NCI-H524 treated with DMSO at 0.1 percent for 48 hours (cell line): ENCODE data around the gene WHAMM.
A peak's percentile ranks its signal among the peaks of the same experiment; 100 is the strongest.
"Not testable (repeated sequence)": the region's sequence is repeated elsewhere in the genome, so short reads cannot be mapped to it uniquely, and the experiment has no call there.

ENCODE experiments used
- DNase-seq: peaks from one replicate; lab custom pipeline; 2025; lab: John Stamatoyannopoulos, UW

WHAMM gene

DNA sequence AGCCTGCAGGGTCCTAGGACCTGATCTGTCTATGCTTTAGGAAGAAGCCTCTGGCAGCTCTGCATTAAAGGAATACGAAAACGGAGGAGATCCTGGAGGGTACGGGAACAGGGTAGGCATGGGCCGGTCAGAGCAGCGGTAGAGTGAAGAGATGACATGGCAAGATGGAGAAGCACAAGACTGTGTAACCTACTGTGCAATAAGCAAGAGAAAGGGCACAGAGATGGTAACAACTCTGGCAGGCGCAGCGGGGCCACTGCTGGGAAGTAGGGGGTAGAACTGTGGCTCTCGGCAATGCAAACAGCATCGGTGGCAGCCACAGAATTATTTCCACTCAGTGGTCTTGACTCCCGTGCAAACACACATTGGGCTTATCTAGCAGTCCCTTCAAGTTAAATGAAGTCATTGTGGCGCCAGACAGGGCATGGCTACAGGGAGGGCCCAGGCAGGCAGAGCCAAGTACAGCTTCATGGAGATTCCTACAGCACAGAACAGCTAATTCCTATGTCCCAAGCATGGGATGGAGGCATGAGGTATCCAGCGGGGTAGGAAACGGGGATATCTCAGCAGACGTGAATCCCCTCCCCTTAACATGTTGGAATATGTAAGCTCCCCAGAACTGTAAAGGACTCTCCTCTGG lies 28.8 kb downstream of the WHAMM start:
- DNase-seq, result no peak

- DNase-seq, result no peak
Measured at GRCh38 chr15:82839136-82839535, 29.7 kb downstream of the WHAMM start.

DNA sequence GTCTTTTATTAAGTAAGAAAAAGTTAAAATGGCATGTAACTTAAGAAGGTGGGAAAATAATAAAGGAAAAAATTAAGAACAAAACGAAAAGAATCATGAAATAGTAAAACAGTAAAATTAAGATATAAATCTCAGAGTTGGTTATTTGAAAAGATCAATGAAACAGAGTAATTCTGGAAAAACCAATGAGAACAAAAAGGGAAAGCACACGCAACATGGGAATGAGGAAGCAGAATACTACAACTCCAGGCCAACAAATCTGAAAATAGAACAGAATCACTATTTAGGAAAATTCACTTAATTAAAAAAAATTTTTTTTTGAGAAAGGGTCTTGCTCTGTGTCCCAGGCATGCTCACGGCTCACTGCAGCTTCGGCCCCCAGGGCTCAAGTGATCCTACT lies 30.7 kb downstream of the WHAMM start:
- no peak for DNase-seq

DNA sequence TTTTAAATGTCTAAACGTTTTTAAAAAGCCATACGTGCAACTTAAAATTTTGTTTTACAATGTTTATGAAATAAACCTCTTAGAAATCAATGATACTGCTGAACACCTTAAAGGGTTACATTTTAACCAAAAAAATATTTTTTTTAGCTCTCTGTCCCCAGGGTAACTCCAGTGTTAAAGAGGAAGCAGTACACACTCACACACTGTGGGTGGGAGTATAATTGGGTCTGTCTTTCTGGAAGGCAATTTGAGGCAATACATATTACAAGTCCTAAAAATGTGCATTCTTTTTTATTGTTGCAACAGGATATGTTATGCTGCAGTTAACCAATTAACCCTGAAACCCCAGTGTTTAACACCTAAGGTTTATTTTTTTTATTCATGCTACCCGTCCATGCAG lies 34.1 kb downstream of the WHAMM start:
- no peak for DNase-seq

- no peak for DNase-seq
Measured at GRCh38 chr15:82845686-82846085, 36.3 kb downstream of the WHAMM start.

- no peak for DNase-seq
Measured at GRCh38 chr15:82846621-82847020, 37.2 kb downstream of the WHAMM start.

DNA sequence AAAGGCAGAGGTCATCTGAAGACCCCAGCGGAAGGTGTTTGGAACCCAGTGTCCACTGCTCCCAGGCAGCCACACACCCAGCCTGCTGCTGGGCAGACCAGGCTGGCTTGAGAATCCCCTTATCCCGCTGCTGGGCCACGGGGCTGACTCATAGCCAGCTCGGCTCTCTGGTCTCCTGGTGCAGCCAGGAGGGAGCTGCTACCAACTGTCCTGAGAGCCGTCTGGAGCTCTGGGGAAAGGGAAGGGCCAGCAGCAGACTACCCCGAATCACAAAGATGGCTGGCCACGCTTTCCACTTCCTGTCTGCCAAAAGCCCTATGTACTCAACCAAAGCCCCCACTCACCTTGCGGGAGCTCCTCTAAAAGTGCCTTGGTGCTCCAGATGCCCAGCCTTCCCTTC lies 38.3 kb downstream of the WHAMM start:
- no peak for DNase-seq

DNA sequence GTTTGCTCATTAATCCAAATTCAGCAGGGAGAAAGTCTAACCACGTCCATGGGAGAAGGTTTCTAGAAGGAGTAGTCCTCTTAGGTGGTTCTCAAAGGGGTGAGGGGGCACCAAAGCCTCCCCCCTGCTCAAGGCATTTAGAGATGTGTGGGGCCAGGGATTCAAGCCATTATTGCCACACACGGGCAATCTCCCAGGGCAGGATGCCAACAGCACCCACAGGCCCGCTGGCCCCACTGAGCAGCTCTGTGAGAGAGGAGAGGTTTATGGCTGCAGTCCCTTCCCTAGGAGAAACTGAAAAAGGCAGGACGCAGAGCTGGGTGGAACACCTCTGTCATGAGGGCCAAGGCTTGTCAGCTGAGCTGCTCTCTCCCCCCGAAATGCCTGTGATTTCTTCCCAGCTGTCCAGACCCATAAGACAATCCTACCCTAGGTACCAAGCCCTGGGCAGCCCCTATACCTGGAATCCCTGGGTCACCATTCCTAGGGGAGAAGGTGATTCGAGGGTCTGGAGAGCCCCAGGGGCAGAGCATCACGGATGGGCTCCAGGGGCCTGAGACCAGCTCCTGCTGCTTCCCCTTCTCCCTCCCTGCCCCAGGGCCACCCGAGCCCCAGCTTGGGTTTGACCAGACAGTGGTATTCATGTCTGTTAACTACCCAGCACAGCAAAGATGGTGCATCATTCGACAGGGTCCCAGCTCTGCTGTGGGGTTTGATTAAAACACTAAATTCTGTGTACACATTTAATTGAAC lies 39.0 kb downstream of the WHAMM start:
- no peak for DNase-seq

GRCh38 chr15:82849556-82850512 lies 40.4 kb downstream of the WHAMM start:
- DNase-seq, result peak; percentile 77

GRCh38 chr15:82850731-82851130 lies 41.3 kb downstream of the WHAMM start:
- peak; percentile 39 for DNase-seq

- DNase-seq, result no peak
Measured at GRCh38 chr15:82851306-82851850, 42.0 kb downstream of the WHAMM start.

DNA sequence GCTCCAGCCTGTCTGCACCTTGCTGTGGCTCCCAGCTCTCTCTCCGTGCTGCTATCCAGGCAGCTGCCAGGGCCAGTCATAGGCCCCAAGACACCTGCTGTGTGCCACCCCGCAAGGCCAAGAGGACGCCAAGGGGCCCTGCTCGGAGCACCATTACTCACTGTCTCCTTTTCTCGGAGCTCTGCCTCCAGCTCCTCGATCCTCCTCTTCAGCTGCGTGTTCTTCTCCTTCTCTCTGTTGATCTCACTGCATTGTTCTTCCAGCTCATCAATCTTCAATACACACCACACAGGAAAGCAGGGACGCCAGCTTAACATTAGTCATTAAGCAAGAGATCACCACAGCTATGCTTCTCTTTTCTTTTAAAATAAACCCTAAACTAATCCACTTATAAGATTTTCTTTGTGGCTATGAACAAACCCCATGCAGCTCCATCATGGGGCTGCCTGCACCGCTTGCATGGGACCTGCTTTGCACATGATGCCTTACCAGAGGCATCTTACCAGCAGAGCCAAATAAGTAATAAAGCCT lies 42.6 kb downstream of the WHAMM start:
- DNase-seq, result no peak

DNA sequence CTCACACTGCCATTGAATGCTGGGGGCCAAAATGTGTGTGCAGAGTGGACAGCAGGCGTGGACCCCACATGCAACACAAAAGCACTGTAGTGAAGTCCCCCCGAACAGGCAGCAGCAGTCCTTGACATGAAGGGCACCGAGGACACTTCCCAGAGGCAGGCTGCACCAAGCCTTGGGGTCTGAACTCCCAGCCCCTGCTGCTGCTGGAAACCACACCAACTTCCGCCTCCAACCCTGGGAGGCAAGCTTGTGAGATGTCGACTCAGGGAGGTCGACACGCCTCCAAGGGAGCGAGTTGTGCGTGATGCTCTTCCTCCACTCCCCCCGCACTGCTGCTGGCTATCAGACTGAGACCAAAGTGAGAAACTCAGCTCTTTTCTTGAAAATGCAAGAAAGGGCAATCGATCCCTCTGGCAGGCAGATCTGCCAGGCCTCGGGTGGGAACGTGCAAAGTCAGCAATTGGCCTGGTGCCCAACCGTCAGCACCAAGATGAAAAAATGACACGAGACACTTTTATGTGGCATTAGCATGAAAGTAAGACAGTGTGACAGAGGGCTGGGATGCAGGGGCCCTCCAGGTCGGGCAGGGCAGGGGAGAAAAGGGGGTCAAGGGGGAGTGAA lies 43.6 kb downstream of the WHAMM start:
- no peak for DNase-seq

GRCh38 chr15:82854554-82854953 lies 45.1 kb downstream of the WHAMM start:
- DNase-seq, result no peak

DNA sequence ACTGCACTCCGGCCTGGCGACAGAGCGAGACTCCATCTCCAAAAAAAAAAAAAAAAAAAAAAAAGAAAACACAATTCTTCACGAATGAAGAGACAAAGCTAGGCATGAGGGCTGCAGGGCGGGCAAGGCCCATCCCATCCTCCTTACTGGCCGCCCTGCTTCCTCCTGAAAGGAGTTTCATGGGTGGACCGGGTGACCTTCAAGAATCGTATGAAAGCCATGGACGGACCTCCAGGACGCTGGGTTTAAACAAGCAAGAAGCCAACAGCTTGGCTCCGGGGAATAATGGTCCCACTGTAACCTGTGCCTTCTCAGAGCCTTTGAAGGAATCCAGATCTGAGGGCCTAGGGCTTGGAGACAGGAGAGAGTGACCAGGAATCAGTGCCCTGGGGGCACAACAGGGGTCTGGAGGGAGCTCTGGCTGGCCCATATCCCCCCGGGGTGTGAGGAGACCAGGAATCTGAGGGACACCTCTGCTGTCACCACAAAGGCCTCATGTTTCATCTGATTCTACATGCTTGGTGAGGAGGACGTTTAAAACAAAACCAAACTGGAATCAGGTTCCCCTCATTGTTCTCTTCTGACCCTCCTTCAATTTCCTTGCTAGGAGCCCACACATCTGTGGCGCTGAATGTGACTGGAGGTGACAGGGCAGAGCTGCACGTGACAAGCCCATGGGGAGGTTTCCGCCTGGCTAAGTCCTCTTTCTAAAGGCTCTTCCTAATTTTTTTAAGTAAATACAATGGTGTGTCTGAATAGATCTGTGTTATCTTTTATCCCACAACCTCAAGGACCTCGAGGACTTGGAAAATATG lies 46.1 kb downstream of the WHAMM start:
- no peak for DNase-seq

DNA sequence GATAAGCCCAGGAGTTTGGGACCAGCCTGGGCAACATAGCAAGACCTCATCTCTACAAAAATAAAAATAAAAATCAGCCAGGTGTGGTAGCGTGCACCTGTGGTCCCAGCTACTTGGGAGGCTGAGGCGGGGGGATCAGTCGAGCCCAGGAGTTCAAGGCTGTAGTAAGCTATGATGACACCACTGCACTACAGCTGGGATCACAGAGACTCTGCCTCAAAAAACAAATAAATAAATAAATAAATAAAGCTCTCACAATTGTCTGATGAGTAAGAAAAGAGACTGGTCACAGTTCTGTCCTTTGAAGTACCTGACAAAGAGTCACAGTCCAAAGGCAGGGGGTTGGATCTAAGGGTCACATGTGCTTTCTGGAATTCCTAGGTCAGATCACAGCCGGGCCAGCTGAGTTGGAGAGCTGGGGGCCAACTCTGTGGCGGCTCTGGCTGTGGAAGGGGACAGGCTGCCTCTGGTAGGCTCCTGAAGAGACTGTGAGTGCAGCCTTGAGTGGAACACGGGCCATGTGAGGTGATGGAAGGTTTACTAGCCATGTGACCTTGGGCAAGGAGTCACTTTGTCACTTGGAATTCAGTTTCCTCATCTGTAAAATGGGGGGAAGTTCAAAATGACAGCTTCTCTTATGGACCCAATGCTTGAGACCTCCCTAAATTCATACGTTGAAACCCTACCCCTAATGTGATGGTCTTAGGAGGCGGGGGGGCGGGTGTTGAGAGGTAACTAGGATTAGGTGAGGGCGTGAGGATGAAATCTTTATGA lies 47.2 kb downstream of the WHAMM start:
- no peak for DNase-seq

- no peak for DNase-seq
Measured at GRCh38 chr15:82858932-82859331, 49.5 kb downstream of the WHAMM start.

DNA sequence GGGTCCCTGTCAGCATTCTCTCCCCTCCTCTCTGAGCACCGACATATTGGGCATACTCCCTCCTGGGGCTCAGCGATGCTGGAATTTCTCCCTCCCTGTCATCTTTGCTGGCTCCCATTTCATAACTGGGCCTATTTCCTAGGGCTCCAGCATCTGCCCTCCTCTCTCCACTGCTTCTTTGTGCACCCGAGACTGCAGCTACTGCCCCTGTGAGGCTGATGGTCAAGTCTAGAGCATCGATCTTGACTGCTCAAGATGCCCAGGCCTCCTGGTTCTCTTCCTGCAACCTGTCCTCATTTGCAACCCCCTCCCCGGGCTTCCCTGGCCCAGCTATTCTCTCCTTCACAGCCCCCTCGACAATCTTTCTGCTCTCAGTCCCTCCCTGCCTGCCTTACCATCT lies 53.5 kb downstream of the WHAMM start:
- no peak for DNase-seq

- DNase-seq, result no peak
Measured at GRCh38 chr15:82864967-82865366, 55.5 kb downstream of the WHAMM start.

DNA sequence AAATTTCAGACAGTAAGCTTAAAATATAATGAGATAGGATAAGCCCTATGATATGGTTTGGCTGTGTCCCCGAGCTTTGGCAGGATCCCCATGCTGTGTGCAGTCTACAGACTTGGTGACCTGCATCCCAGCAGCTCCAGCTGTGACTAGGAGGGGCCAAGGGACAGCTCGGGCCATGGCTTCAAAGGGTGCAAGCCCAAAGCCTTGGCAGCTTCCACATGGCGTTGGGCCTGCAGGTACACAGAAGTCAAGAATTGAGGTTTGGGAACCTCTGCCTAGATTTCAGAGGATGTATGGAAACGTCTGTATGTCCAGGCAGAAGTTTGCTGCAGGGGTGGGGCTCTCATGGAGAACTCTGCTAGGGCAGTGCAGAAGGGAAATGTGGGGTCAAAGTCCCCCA lies 56.2 kb downstream of the WHAMM start:
- not testable (repeated sequence) for DNase-seq
